HG03039 (cell line): Measurements from ENCODE around the gene TAF4.
"Not testable (repeated sequence)": the region's sequence is repeated elsewhere in the genome, so short reads cannot be mapped to it uniquely, and the experiment has no call there.

Source experiments
- ATAC-seq: cut with Tn5 transposase; IDR thresholded peaks from one replicate; pipeline ENCODE4 v1.9.1; 2021; ENCODE audit warnings: mild to moderate bottlenecking, moderate library complexity; ENCODE audit not compliant: unreplicated experiment

The TAF4 gene

DNA sequence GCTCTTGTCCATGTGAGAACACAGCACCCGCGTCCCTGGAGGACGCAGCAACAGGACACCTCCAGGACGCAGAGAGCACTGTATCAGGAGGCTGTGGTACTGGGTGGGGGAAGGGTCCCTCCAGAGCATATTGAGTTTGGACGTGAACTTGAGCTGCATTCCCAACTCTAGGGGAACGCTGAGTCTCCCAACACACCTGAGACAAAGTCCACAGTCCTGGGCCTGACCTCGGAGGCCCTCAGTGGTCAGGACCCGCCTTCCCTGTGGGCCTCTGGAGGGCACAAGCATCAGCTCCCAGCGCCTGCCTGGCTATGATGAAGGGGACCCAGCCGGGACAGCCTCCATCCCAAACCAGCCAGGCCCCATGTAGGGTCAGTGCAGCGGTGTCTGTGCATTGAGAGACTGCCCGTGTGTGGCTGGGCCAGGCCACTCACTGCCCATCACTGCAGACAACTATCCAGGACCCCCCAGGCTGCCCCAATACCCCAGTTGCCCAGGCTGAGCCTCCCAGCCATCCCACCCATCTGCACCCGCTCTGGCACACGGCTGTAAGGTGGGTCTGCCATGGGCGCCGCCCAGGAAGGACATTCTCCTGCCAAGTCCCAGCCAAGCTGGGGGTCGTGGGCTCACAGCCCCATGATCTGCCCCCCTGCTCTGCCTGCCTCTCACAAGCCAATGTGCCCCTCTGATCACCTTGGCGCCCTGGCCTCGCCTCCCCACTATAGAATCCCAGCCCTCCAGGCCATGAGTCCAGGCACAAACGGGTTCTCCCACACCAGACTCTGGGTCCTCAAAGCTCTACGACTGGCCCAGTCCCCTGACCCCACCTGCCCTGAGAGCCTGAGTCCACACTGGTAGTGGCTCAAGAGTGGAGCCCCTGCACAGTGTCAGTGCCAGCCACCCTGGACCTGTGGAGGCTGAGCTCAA is 115.7 kb downstream of the TAF4 start:
- ATAC-seq, result no peak

- no peak for ATAC-seq
These were observed 116.3 kb downstream of the TAF4 start for GRCh38 chr20:61949363-61949713.

DNA sequence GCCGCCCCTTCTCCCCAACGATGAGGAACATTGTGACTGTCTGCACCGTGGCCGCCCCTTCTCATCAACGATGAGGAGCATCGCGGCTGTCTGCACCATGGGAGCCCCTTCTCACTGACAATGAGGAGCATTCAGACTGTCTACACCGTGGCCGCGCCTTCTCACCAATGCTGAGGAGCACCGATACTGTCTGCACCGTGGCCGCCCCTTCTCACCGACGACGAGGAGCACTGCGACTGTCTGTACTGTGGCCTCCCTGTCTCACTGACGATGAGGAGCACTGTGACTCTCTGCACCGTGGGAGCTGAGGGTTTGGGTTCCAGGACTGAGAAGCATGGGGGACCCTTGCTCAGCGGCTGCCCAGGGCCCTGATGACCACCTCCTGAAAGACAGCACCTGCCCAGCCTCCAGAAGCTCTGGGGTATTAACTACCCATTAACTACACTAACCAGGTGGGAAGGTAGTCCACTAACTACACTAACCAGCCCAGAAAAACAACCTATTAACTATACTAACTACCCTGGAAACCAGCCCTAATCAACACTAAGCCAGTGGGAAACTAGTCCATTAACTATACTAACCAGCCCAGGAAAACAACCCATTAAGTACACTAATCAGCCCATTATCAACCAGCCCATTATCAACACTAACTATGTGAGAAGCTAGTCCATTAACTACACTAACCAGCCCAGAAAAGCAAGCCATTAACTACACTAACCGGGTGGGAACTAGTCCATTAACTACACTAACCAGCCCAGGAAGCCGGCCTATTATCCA is 116.9 kb downstream of the TAF4 start:
- ATAC-seq, result no peak

- not testable (repeated sequence) for ATAC-seq
These were observed 117.6 kb downstream of the TAF4 start for GRCh38 chr20:61948056-61948455.

- ATAC-seq, result not testable (repeated sequence)
These were observed 120.2 kb downstream of the TAF4 start for GRCh38 chr20:61945495-61945894.

DNA sequence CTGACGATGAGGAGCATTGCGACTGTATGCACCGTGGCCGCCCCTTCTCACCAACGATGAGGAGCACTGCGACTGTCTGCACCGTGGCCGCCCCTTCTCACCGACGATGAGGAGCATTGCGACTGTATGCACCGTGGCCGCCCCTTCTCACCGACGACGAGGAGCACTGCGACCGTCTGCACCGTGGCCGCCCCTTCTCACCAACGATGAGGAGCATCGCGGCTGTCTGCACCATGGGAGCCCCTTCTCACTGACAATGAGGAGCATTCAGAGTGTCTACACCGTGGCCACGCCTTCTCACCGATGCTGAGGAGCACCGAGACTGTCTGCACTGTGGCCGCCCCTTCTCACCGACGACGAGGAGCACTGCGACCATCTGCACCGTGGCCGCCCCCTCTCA is 120.7 kb downstream of the TAF4 start:
- ATAC-seq, result not testable (repeated sequence)

DNA sequence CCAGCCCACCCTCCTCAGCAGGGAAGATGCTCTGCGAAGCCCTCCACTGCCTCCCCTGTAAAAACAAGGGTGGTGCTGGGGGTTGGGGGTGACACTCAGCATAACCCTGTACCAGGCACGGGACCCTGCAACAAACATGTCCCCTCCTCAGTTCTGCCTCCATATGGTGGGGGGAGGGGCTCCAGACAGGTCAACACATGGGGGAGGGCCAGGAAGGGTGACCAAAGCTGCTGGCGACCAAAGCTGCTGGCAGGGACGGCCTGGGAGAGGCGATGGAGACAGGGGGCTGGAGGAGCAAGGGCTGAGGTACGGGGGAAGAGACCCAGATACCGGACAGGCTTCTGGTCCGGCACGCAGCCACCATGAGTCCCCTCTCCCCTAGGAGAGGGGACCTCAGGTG is 123.2 kb downstream of the TAF4 start:
- no peak for ATAC-seq

GRCh38 chr20:61941721-61942405 is 123.8 kb downstream of the TAF4 start:
- no peak for ATAC-seq

GRCh38 chr20:61940976-61941720 is 124.5 kb downstream of the TAF4 start:
- ATAC-seq, result no peak

DNA sequence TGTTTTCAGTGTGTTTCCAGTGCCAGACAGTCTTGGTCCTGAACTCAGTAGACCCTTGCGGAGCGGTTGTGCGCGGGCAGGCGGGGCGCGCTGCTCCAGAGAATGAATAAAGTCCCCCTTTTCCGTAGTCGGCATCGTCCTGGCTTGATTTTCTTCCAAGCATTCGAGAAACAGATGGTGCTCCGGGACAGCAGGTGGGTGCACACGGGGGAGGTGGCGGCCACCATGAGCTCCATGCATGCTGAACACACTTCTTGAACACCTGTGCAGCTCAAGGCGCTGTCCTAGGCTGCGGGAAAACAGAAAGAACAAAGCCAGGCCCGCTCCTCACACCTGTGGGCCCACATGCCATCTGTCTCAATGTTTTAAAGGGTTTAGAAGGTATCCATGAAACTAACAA is 125.2 kb downstream of the TAF4 start:
- ATAC-seq, result no peak

GRCh38 chr20:61939691-61940360 is 125.9 kb downstream of the TAF4 start:
- ATAC-seq, result no peak

DNA sequence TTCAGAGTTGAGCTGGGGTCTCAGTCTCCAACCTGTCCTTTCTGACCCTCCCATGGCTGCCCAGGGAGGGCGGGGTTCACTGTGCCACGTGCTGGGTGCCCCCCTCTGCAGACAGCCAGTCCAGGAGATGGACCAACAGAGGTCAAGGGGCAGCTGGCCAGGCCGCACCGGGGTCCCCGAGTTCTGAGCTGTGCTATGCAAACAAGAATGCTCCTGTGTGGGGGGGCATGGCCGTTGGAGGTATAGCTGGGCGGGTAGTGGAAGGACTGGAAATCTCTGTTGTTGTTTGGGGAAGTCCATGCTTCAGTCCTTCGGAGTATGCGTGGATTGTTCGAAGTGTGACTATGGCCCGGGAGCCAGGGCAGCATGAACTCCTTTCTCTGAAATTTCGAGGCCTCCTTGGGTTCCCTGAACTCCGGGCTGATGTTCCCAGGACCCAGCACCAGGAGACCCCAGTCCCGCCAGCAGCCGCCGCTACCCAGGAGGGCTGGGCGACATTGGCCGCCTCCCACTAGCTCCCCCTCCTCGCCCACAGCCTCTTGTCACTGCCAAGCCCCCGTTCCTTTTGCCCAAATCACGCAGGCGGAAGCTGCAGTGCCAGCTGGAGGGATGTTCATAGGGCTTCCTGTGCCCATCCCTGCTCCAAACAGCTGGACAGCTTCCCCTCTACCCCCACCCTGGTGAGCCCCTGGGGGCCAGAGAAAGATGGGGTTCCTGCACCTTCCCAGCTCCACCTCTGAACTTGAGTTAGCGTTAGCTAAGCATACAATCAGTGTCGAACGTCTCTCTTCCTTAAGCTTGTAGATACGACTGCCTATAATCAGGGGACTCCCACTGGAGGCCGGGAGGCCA is 126.6 kb downstream of the TAF4 start:
- no peak for ATAC-seq

DNA sequence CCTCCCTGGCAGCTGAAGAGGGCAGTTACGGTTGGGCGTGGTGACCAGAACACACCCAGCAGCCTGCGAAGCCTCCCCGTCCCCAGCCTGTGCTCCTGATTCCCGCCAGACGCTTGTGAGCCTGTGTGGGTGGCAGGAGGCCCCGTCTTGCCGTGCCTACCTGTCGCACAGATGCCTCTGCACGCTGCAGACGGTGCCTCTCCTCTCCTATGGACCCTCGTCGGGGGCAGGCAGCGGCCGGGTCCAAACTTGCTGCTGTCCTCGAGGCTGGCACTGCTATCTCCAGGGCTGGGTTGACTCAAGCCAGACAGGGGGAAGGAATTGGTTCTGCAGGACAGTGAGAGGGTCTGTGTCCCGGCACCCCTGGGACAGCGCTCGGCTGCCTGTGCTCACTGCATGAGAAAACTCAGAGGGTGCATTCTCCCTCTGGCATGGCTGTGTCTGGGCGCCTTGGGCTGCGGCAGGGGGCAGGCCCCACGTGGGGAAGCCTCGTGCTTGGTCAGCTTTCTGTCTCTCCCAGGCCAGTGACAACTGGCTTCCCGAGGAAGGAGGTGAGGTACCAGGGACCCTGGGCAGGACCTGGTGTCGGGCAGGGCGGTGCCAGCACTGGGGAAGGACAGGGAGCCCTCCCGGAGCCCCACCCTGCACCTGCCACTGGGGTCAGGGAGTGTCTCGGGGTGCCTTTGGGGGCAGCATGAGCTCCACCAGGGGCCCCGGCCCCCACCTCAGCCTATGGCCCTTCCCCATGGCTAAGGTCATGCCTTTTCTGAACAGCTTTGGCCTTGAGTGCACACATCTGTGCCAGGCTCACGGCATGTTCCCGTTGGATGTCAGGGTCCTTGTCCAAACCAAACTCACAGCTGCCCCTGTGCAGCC is 127.5 kb downstream of the TAF4 start:
- ATAC-seq, result no peak

GRCh38 chr20:61937146-61937962 is 128.3 kb downstream of the TAF4 start:
- ATAC-seq, result no peak

GRCh38 chr20:61936701-61937131 is 129.0 kb downstream of the TAF4 start:
- ATAC-seq, result no peak

DNA sequence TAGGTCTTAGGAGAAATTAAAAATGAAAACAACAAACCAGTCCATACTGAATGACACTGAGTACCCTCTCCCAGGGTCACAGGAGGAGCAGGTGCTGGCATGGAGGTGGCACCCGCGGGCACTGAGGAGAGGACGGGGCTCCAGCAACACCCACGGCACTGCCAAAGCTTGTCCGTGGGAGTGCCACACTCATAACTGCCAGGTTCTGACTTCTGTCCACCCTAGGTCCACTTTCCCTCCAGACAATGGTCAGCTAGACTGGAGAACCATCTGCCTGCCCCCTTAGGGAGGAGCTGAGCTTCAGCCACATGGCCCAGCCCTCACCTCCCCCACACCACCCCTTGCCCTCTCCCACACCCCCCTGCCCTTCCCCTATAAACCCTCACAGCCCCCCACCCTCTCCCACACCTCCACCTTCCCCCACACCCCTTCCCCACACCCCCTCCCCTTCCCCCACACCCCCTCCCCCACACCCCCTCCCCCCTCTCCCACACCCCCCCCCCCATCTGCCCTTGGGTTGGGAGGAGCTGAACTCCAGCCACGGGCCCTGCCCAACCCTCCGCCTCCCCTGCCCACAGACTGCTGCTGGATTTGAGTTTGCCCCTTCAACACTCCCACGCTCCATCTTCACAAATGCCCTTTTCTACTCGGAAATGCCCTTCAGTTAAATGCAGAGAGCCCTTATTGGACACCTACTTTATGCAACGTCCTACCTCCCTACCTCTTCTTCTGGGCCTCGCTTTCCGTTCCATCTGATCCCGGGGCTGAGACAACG is 129.6 kb downstream of the TAF4 start:
- ATAC-seq, result no peak
